GM13976 (cell line): Measurements from ENCODE around the gene NEK6.

Source experiments
- DNase-seq: peaks from one replicate; pipeline ENCODE4 v3.0.0; 2012; ENCODE audit warnings: low spot score
- in situ Hi-C: fragments of 300-500 bp; cut with MboI; formaldehyde crosslinking; loops from one replicate; pipeline ENCODE4 v1.12.0; 2022; ENCODE audit warnings: low sequenced_read_pairs, mixed read lengths, inconsistent platforms; ENCODE audit not compliant: unreplicated experiment
- TF ChIP-seq, protein P1 (sequence below): IDR thresholded peaks from 2 replicates; pipeline ENCODE4 v1.5.1; 2012; ENCODE audit warnings: borderline replicate concordance, mild to moderate bottlenecking; ENCODE audit not compliant: insufficient read depth; ENCODE audit errors: extremely low read depth, missing control alignments, control extremely low read depth

NEK6 gene

GRCh38 chr9:124392254-124392870 is 134.6 kb downstream of the NEK6 start:
- in situ Hi-C loops, result no loop called here
- no peak for DNase-seq
- TF ChIP-seq, protein P1, sequence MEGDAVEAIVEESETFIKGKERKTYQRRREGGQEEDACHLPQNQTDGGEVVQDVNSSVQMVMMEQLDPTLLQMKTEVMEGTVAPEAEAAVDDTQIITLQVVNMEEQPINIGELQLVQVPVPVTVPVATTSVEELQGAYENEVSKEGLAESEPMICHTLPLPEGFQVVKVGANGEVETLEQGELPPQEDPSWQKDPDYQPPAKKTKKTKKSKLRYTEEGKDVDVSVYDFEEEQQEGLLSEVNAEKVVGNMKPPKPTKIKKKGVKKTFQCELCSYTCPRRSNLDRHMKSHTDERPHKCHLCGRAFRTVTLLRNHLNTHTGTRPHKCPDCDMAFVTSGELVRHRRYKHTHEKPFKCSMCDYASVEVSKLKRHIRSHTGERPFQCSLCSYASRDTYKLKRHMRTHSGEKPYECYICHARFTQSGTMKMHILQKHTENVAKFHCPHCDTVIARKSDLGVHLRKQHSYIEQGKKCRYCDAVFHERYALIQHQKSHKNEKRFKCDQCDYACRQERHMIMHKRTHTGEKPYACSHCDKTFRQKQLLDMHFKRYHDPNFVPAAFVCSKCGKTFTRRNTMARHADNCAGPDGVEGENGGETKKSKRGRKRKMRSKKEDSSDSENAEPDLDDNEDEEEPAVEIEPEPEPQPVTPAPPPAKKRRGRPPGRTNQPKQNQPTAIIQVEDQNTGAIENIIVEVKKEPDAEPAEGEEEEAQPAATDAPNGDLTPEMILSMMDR, result no peak

- TF ChIP-seq, protein P1, result no peak
- no peak for DNase-seq
- in situ Hi-C loops, result no loop called here
Measured at GRCh38 chr9:124392871-124393460, 135.2 kb downstream of the NEK6 start.

DNA sequence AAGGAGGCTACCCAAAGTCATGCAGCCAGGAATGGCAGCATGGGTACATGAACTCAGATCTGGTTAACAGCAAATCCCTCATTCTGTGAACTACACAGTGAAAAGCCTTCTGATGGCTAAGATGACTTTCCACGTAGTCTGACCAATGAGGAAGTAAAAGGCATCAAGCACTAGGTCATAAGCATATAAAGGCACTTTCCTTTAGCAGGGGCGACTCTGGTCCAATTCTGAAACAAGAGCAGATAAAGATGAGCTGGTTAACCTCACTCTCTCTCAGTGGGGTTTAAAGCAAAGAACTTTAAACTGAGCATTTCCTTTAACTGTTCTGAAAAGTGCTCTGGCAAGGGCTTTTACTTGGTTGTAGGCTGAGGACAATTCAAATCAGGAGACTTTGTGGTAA is 136.4 kb downstream of the NEK6 start:
- in situ Hi-C loops, result no loop called here
- peak; percentile 45 for DNase-seq

GRCh38 chr9:124394596-124394995 is 136.8 kb downstream of the NEK6 start:
- DNase-seq, result no peak
- in situ Hi-C loops, result no loop called here

More for the DNA sequence above, 136.4 kb downstream of the NEK6 start:
- TF ChIP-seq, protein P1, result no peak

DNA sequence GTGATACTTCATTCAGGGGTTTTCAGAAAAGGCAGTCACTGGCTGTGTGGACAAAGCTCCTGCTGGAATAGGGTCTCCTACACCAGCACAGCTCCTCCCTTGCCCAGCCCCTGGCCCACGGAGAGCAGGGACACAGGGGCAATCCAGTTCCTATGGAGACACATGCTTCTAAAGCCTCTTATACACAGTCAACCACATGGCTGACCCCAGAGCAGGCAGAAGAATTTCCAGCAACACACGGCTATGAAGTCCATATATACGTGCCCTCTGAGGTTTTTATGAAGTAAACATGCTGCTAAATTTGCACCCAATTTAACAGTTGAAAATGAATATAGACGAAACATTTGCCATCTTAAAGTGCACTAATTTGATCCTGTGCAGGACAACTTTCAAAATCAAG is 138.1 kb downstream of the NEK6 start:
- DNase-seq, result no peak
- in situ Hi-C loops, result no loop called here
- TF ChIP-seq, protein P1, result no peak

More at GRCh38 chr9:124394596-124394995, 136.8 kb downstream of the NEK6 start:
- TF ChIP-seq, protein P1, result peak; percentile 15

GRCh38 chr9:124398191-124398935 is 140.6 kb downstream of the NEK6 start:
- no peak for DNase-seq
- in situ Hi-C loops, result no loop called here
- TF ChIP-seq, protein P1, result no peak
